Measurements from ENCODE around the gene PPP1R9A. TPM values are rescaled to one million over a fixed set of nuclear protein-coding genes. Genes with fewer than 3 reads are reported as not detected.

Gene PPP1R9A
- total RNA-seq, 1 experiment from 2014 or later = 5.9 TPM

GRCh38 chr7:95092324-95092723, 184.9 kb downstream of the PPP1R9A start:
- Histone ChIP-seq H3F3A (ENCODE audit: low read length, unreplicated experiment) (no peaks in the 10 kb centered on the region), H3K9me2 (replicated peaks; ENCODE audit: low read length) (no peaks in the 10 kb centered on the region), H3K27me3 (ENCODE audit: low read length) (no peaks in the 10 kb centered on the region), H3K4me3 (ENCODE audit: low read length) (no peak overlapping the region), H3K4me1 (ENCODE audit: insufficient read depth, low read length) (peaks cover 8% of the 10 kb centered on the region; the same call in 1 of the 2 replicates), H3K36me3 (ENCODE audit: low read depth, low read length) (no peaks in the 10 kb centered on the region), H3K79me2 (ENCODE audit: low read length) (no peaks in the 10 kb centered on the region), H2AFZ (ENCODE audit: low read length) (no peak overlapping the region), H4K20me1 (ENCODE audit: low read length) (no peaks in the 10 kb centered on the region), H3K4me2 (ENCODE audit: low read length) (no peak overlapping the region), H3K9ac (ENCODE audit: low read length) (no peak overlapping the region), H3K9me3 (ENCODE audit: low read length) (no peaks in the 10 kb centered on the region), H3K27ac (ENCODE audit: low read length) (no peak overlapping the region)
- ATAC-seq (no peak), DNase-seq (no peak)
- CTCF ChIA-PET = no interaction called here
- TF ChIP-seq EZH2phosphoT487 (IDR thresholded peaks at IDR 0.05; ENCODE audit: borderline replicate concordance, low read length) (no peak), EZH2 (IDR thresholded peaks at IDR 0.05; ENCODE audit: low read length, unreplicated experiment) (no peak), CTCF (conservative IDR thresholded peaks at IDR 0.05; ENCODE audit: low read depth, low read length) (no peak)
- intact Hi-C loops (cut with micrococcal nuclease) = no loop called here
- no TSS peak for BruUV-seq (replicated peaks)
- POLR2A ChIA-PET (ENCODE audit: unreplicated experiment) = no interaction called here

- POLR2A ChIA-PET (ENCODE audit: unreplicated experiment) = no interaction called here
- Histone ChIP-seq H3K79me2 (ENCODE audit: low read length) (no peaks in the 10 kb centered on the region), H3K9ac (ENCODE audit: low read length) (no peak overlapping the region), H3K4me1 (ENCODE audit: insufficient read depth, low read length) (no peaks in the 10 kb centered on the region), H3K36me3 (ENCODE audit: low read depth, low read length) (no peaks in the 10 kb centered on the region), H4K20me1 (ENCODE audit: low read length) (no peaks in the 10 kb centered on the region), H3K27ac (ENCODE audit: low read length) (no peak overlapping the region), H2AFZ (ENCODE audit: low read length) (no peak overlapping the region), H3K4me2 (ENCODE audit: low read length) (no peak overlapping the region), H3K4me3 (ENCODE audit: low read length) (no peak overlapping the region), H3K9me3 (ENCODE audit: low read length) (no peaks in the 10 kb centered on the region), H3K27me3 (ENCODE audit: low read length) (no peaks in the 10 kb centered on the region), H3F3A (ENCODE audit: low read length, unreplicated experiment) (no peaks in the 10 kb centered on the region), H3K9me2 (replicated peaks; ENCODE audit: low read length) (no peaks in the 10 kb centered on the region)
- CTCF ChIA-PET = no interaction called here
- intact Hi-C loops (cut with micrococcal nuclease) = no loop called here
- ATAC-seq (no peak), DNase-seq (no peak)
- BruUV-seq (replicated peaks) = no TSS peak
- TF ChIP-seq EZH2phosphoT487 (IDR thresholded peaks at IDR 0.05; ENCODE audit: borderline replicate concordance, low read length) (no peak), CTCF (conservative IDR thresholded peaks at IDR 0.05; ENCODE audit: low read depth, low read length) (no peak), EZH2 (IDR thresholded peaks at IDR 0.05; ENCODE audit: low read length, unreplicated experiment) (no peak)
Observed at GRCh38 chr7:95095259-95095965, 188.0 kb downstream of the PPP1R9A start.

- Histone ChIP-seq H4K20me1 (ENCODE audit: low read length) (no peaks in the 10 kb centered on the region), H3K9me3 (ENCODE audit: low read length) (no peaks in the 10 kb centered on the region), H3K4me1 (ENCODE audit: insufficient read depth, low read length) (peaks cover 2% of the 10 kb centered on the region), H3K36me3 (ENCODE audit: low read depth, low read length) (no peaks in the 10 kb centered on the region), H3K9ac (ENCODE audit: low read length) (no peak overlapping the region), H3K9me2 (replicated peaks; ENCODE audit: low read length) (no peaks in the 10 kb centered on the region), H3K4me3 (ENCODE audit: low read length) (no peak overlapping the region), H2AFZ (ENCODE audit: low read length) (no peak overlapping the region), H3K27ac (ENCODE audit: low read length) (no peak overlapping the region), H3F3A (ENCODE audit: low read length, unreplicated experiment) (no peaks in the 10 kb centered on the region), H3K4me2 (ENCODE audit: low read length) (no peak overlapping the region), H3K79me2 (ENCODE audit: low read length) (no peaks in the 10 kb centered on the region), H3K27me3 (ENCODE audit: low read length) (no peaks in the 10 kb centered on the region)
- POLR2A ChIA-PET (ENCODE audit: unreplicated experiment) = no interaction called here
- intact Hi-C loops (cut with micrococcal nuclease) = no loop called here
- DNase-seq (no peak), ATAC-seq (no peak)
- BruUV-seq (replicated peaks) = no TSS peak
- TF ChIP-seq CTCF (conservative IDR thresholded peaks at IDR 0.05; ENCODE audit: low read depth, low read length) (no peak), EZH2phosphoT487 (IDR thresholded peaks at IDR 0.05; ENCODE audit: borderline replicate concordance, low read length) (no peak), EZH2 (IDR thresholded peaks at IDR 0.05; ENCODE audit: low read length, unreplicated experiment) (no peak)
- CTCF ChIA-PET = no interaction called here
Observed at GRCh38 chr7:95095966-95096540, 188.7 kb downstream of the PPP1R9A start.

Measured in PC-3 (cell line).